Dedifferentiated amniotic fluid mesenchymal stem cell (primary cell): ENCODE data around the gene PPP1CC.
"Not testable (repeated sequence)": the region's sequence is repeated elsewhere in the genome, so short reads cannot be mapped to it uniquely, and the experiment has no call there.

Experiments used
- DNase-seq: peaks from one replicate; pipeline ENCODE4 v3.0.0-alpha.2; 2016; ENCODE audit errors: extremely low spot score

PPP1CC gene

GRCh38 chr12:110742718-110743570 lies at the start of gene PPP1CC:
Gene PPP1CC, minus strand, starts transcription at chr12:110742891. Its CDS starts 184 bp downstream, at chr12:110742707.
- DNase-seq, result peak; percentile 94

- DNase-seq, result no peak
Measured at GRCh38 chr12:110791589-110791988, 48.9 kb upstream of the PPP1CC start.

DNA sequence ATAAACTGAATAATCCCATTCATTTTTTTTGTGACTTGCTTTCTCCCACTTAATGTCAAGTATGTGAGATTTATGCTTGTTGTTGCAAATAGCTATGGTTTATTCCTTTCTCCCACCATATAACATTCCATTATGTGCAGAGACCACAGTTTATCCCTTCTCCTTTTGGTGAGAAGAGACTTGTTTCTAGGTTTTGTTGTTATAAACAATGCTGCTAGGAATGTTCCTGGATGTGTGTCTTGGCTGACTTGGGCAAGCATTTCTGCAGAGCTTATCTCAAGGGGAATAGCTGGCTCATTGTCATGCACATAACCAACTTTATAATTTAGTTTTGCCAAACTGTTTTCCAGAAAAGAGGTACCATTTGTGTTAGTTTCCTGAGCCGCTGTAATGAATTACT lies 47.6 kb upstream of the PPP1CC start:
- no peak for DNase-seq

GRCh38 chr12:110786012-110786411 lies 43.3 kb upstream of the PPP1CC start:
- DNase-seq, result no peak

GRCh38 chr12:110785240-110785639 lies 42.5 kb upstream of the PPP1CC start:
- no peak for DNase-seq

GRCh38 chr12:110782922-110783321 lies 40.2 kb upstream of the PPP1CC start:
- no peak for DNase-seq

GRCh38 chr12:110782094-110782493 lies 39.4 kb upstream of the PPP1CC start:
- DNase-seq, result no peak

GRCh38 chr12:110780448-110780847 lies 37.8 kb upstream of the PPP1CC start:
- DNase-seq, result no peak

DNA sequence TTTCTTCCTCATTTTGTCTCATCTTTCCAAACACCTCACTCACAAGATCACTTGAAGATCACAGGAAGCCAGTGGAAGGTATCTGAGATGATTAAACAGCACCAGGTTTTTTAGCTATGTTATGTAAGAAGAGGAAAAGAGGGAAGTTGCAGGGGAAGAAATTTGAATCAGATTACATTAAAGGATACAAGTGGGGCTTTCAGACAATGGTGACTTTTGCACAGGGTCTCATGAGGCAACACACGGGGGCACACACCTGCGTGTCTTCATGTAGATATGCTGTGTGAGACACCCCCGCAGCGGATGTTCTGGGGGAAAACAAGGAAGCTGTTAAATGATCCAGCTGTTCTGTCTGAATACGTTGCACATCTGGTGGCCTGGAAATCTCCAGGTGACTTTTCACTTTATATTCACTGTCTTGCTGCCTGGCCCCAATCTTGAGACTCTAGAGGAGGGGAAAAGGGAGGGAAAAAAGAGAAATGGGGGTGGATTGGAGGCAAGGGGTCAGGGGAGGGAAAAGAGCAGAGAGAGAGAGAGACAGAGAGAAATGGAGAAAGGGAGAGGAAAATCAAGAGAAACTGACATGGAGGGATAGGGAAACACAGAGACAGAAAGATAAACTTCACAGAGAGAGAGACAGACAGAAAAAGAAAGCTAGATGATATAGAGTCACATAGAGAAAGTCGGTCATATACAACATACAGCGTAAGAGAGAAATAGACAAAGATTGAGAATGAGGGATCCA lies 36.3 kb upstream of the PPP1CC start:
- DNase-seq, result no peak

GRCh38 chr12:110776410-110776809 lies 33.7 kb upstream of the PPP1CC start:
- DNase-seq, result no peak

GRCh38 chr12:110775997-110776396 lies 33.3 kb upstream of the PPP1CC start:
- DNase-seq, result no peak

- no peak for DNase-seq
Measured at GRCh38 chr12:110774824-110775223, 32.1 kb upstream of the PPP1CC start.

DNA sequence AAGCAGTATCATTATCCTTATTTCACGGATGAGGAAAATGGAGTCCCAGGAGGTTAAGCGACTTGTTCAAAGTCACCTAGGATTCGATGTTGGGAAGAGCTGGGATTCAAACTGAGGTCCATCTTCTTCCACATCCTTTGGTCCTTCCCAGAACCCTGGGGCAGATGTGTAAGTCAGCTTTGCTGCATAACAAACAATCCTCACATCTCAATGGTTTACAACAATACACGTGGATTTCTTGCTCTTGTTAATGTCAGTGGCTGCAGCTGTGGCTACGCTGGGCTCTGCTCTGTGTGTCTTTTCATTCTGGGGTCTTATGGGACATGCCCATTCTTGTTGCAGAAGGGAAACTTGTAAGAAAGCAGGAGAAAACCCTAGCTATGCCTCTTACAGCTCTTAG lies 26.3 kb upstream of the PPP1CC start:
- no peak for DNase-seq

DNA sequence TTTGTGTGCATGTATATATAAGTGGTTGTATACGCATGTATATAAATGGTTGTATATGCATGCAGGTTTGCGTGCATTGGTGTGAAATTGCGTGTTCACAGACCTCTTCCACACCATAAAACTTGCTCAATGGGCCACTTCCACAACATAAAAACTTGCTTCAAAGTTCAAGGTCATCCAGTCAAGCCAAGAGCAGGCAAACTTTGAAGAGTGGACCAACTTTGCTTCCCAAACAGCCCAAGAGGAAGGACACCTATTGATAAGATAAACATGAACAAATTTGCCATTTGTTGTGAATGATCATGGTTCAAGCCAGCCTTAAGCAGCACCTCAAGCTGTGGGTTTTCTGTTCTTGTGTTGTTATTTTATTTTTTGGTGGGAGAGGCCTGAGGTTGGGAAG lies 25.2 kb upstream of the PPP1CC start:
- no peak for DNase-seq

GRCh38 chr12:110766311-110767154 lies 23.8 kb upstream of the PPP1CC start:
- DNase-seq, result no peak

GRCh38 chr12:110765572-110765971 lies 22.9 kb upstream of the PPP1CC start:
- DNase-seq, result not testable (repeated sequence)

GRCh38 chr12:110765111-110765510 lies 22.4 kb upstream of the PPP1CC start:
- DNase-seq, result no peak

DNA sequence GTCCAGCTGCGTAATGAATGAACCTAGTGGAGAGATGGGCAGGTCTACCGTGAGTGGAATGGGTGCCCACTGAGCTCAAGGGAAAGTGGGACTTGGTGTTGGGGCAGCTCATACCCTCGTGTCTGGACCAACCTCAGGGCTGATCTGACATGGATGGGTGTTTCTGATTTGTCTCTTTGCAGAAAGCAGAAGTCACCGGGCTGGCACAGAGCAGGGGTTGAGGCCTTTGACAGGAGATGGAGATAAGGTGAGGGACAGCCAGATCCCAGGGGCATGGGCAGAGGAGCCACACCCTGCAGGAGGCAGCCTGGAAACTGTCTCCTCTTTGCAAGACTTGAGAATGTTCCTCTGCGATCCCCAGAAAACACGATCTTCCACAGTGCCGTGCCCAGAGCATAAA lies 20.9 kb upstream of the PPP1CC start:
- no peak for DNase-seq

DNA sequence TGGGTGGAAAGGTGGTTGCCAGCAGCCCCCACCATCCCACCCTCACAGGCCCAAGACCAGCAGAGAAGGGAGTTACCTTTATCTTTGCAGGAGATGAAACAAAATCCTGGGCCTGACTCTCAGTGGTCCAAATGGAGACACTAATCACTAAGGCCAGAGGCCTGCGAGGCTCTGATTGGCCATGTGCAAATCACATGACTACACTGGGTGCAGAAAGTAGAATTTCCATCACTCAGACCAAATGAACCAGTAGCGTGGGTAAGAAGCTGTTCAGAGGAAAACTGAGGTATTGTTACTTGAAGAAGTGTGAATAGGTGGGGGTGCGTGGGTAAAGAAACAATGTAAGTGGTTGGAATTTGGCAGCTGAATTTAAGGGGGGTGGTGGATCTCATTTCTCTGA lies 20.2 kb upstream of the PPP1CC start:
- DNase-seq, result no peak

DNA sequence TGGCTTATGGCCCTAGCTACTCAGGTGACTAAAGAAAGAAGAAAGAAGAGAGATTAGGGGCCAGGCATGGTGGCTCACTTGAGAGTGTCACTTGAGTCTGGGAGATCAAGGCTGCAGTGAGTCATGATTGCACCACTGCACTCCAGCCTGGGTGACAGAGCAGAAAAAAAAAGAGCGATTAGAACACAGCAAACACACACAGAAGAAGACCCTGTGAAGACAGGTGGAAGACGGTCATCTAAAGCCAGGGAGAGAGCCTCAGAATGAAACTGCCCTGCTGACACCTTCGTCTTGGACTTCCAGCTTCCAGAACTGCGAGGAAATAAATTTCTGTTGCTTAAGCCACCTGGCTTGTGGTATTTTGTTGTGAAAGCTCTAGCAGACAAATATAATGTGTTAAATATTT lies 17.5 kb upstream of the PPP1CC start:
- no peak for DNase-seq

GRCh38 chr12:110758922-110759321 lies 16.2 kb upstream of the PPP1CC start:
- DNase-seq, result no peak

- DNase-seq, result no peak
Measured at GRCh38 chr12:110756611-110757010, 13.9 kb upstream of the PPP1CC start.
